Right atrium auricular region (tissue), 2 donors: ENCODE measurements around the gene MAIP1. TPM values are rescaled to one million over a fixed set of nuclear protein-coding genes. Genes with fewer than 3 reads are reported as not detected.

Experiments
- DNase-seq: peaks from one replicate; pipeline ENCODE4 v3.0.0-alpha.2; 2019; ENCODE audit warnings: low spot score
- H3K27ac ChIP-seq, 2 donors: fragments of 200-600 bp; sonication (generic); 1 replicate in 1 of 2; 2 replicates in 1 of 2; pipeline ENCODE4 v1.5.1; 2016 to 2019
- H3K27me3 ChIP-seq, 2 donors: fragments of 200-600 bp; sonication (generic); one replicate each; pipeline versions ENCODE4 v1.5.1 to v1.6.0; 2017 to 2019
- H3K36me3 ChIP-seq: fragments of 200-600 bp; sonication (generic); one replicate; pipeline ENCODE4 v1.5.1; 2016
- H3K4me1 ChIP-seq, 2 donors: fragments of 200-600 bp; sonication (generic); one replicate each; pipeline versions ENCODE4 v1.5.1 to v1.6.0; 2017 to 2019
- H3K4me3 ChIP-seq, 2 donors: fragments of 200-600 bp; sonication (generic); 1 replicate in 1 of 2; 2 replicates in 1 of 2; pipeline ENCODE4 v1.5.1; 2017 to 2019; ENCODE audit warnings: mild to moderate bottlenecking in 1 of 2, moderate library complexity in 1 of 2
- H3K9me3 ChIP-seq, 2 donors: fragments of 200-600 bp; sonication (generic); one replicate each; pipeline ENCODE4 v1.5.1; 2019
- CTCF ChIP-seq, 2 donors: fragments of 200-600 bp; sonication (generic); IDR thresholded peaks; one replicate each; pipeline ENCODE4 v1.5.1; 2019; ENCODE audit warnings: antibody characterized with exemption in 2 of 2
- total RNA-seq, 2 donors: library from RNA; depleted of rRNA; stranded (reverse); fragments of >200 nt; gene quantifications; one replicate each; pipeline ENCODE4 v1.1.0, GENCODE V29; 2016

The MAIP1 gene
- total RNA-seq, 2 donors from 2014 or later, result 11.0 to 18.2 TPM

GRCh38 chr2:199914372-199914958 is 40.9 kb upstream of the MAIP1 start:
- Histone ChIP-seq H3K27ac (no peak overlapping the region), H3K4me3 (no peak overlapping the region), H3K27me3 (no peaks in the 10 kb centered on the region), H3K4me1 (peaks cover 0 to 26% of the 10 kb centered on the region in 2 donors), H3K9me3 (no peaks in the 10 kb centered on the region), H3K36me3 (peaks cover 21% of the 10 kb centered on the region)
- DNase-seq, result no peak
- TF ChIP-seq CTCF (IDR thresholded peaks at IDR 0.05), result no peak

GRCh38 chr2:199916980-199917379 is 38.4 kb upstream of the MAIP1 start:
- TF ChIP-seq CTCF (IDR thresholded peaks at IDR 0.05), result no peak

DNA sequence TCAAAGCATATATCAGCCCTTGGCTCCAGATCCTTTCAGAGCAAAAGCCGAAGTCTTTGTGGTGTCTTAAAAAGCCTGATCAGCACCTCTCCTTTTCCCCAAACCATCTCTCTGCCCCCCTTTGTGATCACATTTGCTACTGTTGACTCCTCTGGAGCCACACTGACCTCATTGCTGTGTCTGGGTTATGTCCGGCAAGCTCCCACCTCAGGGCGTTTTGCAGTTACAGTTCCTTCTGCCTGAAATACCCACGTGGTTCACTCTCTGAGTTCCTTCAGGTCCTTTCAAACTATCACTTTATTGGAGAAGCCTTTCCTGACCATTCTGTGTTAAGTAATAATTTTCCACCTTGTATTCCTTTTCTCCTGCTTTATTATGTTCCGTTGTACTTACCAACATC is 32.5 kb upstream of the MAIP1 start:
- TF ChIP-seq CTCF (IDR thresholded peaks at IDR 0.05), result no peak
- Histone ChIP-seq H3K4me1 (no peaks in the 10 kb centered on the region), H3K36me3 (peaks cover 14% of the 10 kb centered on the region), H3K27me3 (no peaks in the 10 kb centered on the region), H3K9me3 (no peaks in the 10 kb centered on the region), H3K27ac (no peak overlapping the region), H3K4me3 (no peak overlapping the region)
- DNase-seq, result no peak

More at GRCh38 chr2:199916980-199917379, 38.4 kb upstream of the MAIP1 start:
- no peaks in the 10 kb centered on the region for H3K27me3 ChIP-seq
- H3K27ac ChIP-seq, result no peak overlapping the region
- H3K4me1 ChIP-seq, result peaks cover 0 to 18% of the 10 kb centered on the region in 2 donors
- DNase-seq, result no peak
- H3K4me3 ChIP-seq, result no peak overlapping the region
- no peaks in the 10 kb centered on the region for H3K9me3 ChIP-seq
- peaks cover 22% of the 10 kb centered on the region for H3K36me3 ChIP-seq

- no peaks in the 10 kb centered on the region for H3K9me3 ChIP-seq
These were observed 31.5 kb upstream of the MAIP1 start for GRCh38 chr2:199923924-199924323.

DNA sequence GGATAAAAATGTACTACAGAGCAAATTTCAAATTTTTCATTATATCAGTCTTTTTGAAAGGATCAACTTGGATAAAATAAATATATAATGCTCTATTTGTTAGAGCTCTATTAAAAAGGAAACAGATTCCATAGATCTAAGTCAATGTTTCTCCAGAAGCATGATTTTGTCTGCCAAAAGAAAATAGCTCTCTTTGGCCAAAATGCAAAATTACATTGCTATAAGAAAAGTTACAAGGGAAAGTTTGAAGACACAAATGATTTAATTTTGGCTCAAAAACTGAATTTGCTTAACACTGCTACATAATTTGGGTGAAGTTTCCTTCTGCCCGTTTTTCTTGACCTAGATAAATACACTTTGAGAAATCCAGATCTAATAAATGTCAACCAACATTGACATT is 28.6 kb upstream of the MAIP1 start:
- Histone ChIP-seq H3K36me3 (peaks cover 7% of the 10 kb centered on the region), H3K27me3 (no peaks in the 10 kb centered on the region), H3K4me3 (no peak overlapping the region), H3K9me3 (no peaks in the 10 kb centered on the region), H3K4me1 (no peaks in the 10 kb centered on the region), H3K27ac (no peak overlapping the region)
- no peak for TF ChIP-seq CTCF (IDR thresholded peaks at IDR 0.05)
- no peak for DNase-seq

More at GRCh38 chr2:199923924-199924323, 31.5 kb upstream of the MAIP1 start:
- Histone ChIP-seq H3K27ac (no peak overlapping the region), H3K4me3 (no peak overlapping the region), H3K27me3 (no peaks in the 10 kb centered on the region), H3K4me1 (no peaks in the 10 kb centered on the region), H3K36me3 (peaks cover 6% of the 10 kb centered on the region)
- TF ChIP-seq CTCF (IDR thresholded peaks at IDR 0.05), result no peak
- no peak for DNase-seq

DNA sequence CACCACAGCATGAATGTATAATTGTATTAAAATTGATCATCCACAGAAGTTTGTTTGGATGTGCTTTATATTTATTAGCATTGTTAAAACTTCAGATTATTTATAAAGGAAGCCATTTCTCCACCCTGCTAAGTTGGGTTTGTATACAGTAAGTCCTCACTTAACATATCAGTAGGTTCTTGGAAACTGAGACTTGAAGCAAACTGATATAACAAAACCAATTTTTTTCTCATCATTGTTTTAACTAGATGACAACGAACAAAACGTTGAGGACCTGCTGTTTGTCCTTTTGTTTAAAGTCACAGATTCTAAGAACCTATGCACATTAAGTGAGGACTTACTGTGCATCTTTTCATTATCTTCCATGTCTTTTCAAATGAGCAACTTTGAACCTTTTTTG is 27.2 kb upstream of the MAIP1 start:
- H3K27ac ChIP-seq, result no peak overlapping the region
- H3K36me3 ChIP-seq, result peaks cover 20% of the 10 kb centered on the region
- H3K9me3 ChIP-seq, result no peaks in the 10 kb centered on the region
- no peak overlapping the region for H3K4me3 ChIP-seq
- DNase-seq, result no peak
- H3K27me3 ChIP-seq, result no peaks in the 10 kb centered on the region
- no peaks in the 10 kb centered on the region for H3K4me1 ChIP-seq
- no peak for TF ChIP-seq CTCF (IDR thresholded peaks at IDR 0.05)
